IMR-90 (cell line): Measurements from ENCODE around the gene TUBA1A. TPM values are rescaled to one million over a fixed set of nuclear protein-coding genes. Genes with fewer than 3 reads are reported as not detected.
"Not testable (repeated sequence)": the region's sequence is repeated elsewhere in the genome, so short reads cannot be mapped to it uniquely, and the experiment has no call there.

Experiments
- ATAC-seq: fragments of 200-7000 bp; cut with Tn5 transposase; 2 replicates; pipeline ENCODE4 v1.9.1; 2020; ENCODE audit warnings: low read depth, mild to moderate bottlenecking, moderate library complexity
- BruUV-seq: library from RNA; stranded (reverse); fragments of 400-500 nt; replicated peaks from 2 replicates; lab custom pipeline; 2021; lab: Mats Ljungman, UMichigan
- CTCF ChIA-PET: fragments of 300-600 bp; formaldehyde crosslinking; extraction: SDS; loops from one replicate; lab custom pipeline; 2021; ENCODE audit warnings: antibody characterized with exemption; lab: Yijun Ruan, JAX
- POLR2A ChIA-PET: fragments of 300-600 bp; sonication (Branson Sonifier 250); formaldehyde crosslinking; loops from one replicate; lab custom pipeline; 2022; ENCODE audit warnings: antibody characterized with exemption; ENCODE audit not compliant: unreplicated experiment; lab: Charles Lee
- DNase-seq: peaks from one replicate; pipeline ENCODE4 v3.0.0; 2013
- H2AFZ ChIP-seq: replicated peaks from 2 replicates; pipeline ENCODE3; 2013; ENCODE audit warnings: low read length, mild to moderate bottlenecking; ENCODE audit not compliant: poor library complexity
- H2AK5ac ChIP-seq: 2 replicates; pipeline ENCODE4 v1.6.1; 2013; ENCODE audit warnings: low read depth, low read length, inconsistent platforms
- H2AK9ac ChIP-seq: replicated peaks from 2 replicates; pipeline ENCODE3; 2013; ENCODE audit warnings: mild to moderate bottlenecking, low read depth, low read length, moderate library complexity; ENCODE audit not compliant: poor library complexity
- H2BK120ac ChIP-seq: 2 replicates; pipeline ENCODE4 v1.6.1; 2013; ENCODE audit warnings: low read depth, low read length, inconsistent platforms
- H2BK15ac ChIP-seq: 3 replicates; pipeline ENCODE4 v1.6.1; 2013; ENCODE audit warnings: low read depth, low read length, inconsistent platforms
- H2BK20ac ChIP-seq: 2 replicates; pipeline ENCODE4 v1.6.1; 2013; ENCODE audit warnings: low read depth, mild to moderate bottlenecking, inconsistent platforms, low read length, moderate library complexity
- H2BK5ac ChIP-seq: 2 replicates; pipeline ENCODE4 v1.6.1; 2013; ENCODE audit warnings: mild to moderate bottlenecking, low read depth, low read length, inconsistent platforms; ENCODE audit not compliant: poor library complexity, severe bottlenecking
- H3K14ac ChIP-seq: replicated peaks from 2 replicates; pipeline ENCODE4 v1.6.1; 2013; ENCODE audit warnings: low read depth, low read length, inconsistent platforms
- H3K18ac ChIP-seq: 2 replicates; pipeline ENCODE4 v1.6.1; 2013; ENCODE audit warnings: low read depth, low read length, control low read depth
- H3K23ac ChIP-seq: 2 replicates; pipeline ENCODE4 v1.6.1; 2013; ENCODE audit warnings: low read depth, low read length, inconsistent platforms
- H3K27ac ChIP-seq: 2 replicates; pipeline ENCODE4 v1.5.1; 2013; ENCODE audit warnings: mild to moderate bottlenecking, control low read depth, low read length; ENCODE audit not compliant: insufficient read depth
- H3K27me3 ChIP-seq: 2 replicates; pipeline ENCODE4 v1.6.1; 2013; ENCODE audit warnings: low read length; ENCODE audit not compliant: control insufficient read depth, insufficient read depth
- H3K36me3 ChIP-seq: 2 replicates; pipeline ENCODE4 v1.6.1; 2013; ENCODE audit warnings: low read length, mixed read lengths; ENCODE audit not compliant: control insufficient read depth, insufficient read depth
- H3K4ac ChIP-seq: 2 replicates; pipeline ENCODE4 v1.6.1; 2013; ENCODE audit warnings: low read depth, low read length, inconsistent platforms
- H3K4me1 ChIP-seq: 2 replicates; pipeline ENCODE4 v1.6.1; 2013; ENCODE audit warnings: low read length, mixed read lengths; ENCODE audit not compliant: control insufficient read depth, insufficient read depth
- H3K4me2 ChIP-seq: 2 replicates; pipeline ENCODE4 v1.6.1; 2013; ENCODE audit warnings: low read depth, mild to moderate bottlenecking, control low read depth, low read length, moderate library complexity
- H3K4me3 ChIP-seq: 2 replicates; pipeline ENCODE4 v1.5.1; 2013; ENCODE audit warnings: low read depth, mild to moderate bottlenecking, control low read depth, low read length, moderate library complexity; ENCODE audit not compliant: insufficient read depth
- H3K56ac ChIP-seq: 2 replicates; pipeline ENCODE4 v1.6.1; 2013; ENCODE audit warnings: low read length, inconsistent platforms; ENCODE audit not compliant: insufficient read depth; ENCODE audit errors: extremely low read depth
- H3K79me1 ChIP-seq, 2 experiments: 2 replicates each; pipeline ENCODE4 v1.6.1; 2013; ENCODE audit warnings: low read length in 2 of 2, inconsistent platforms in 1 of 2, low read depth in 1 of 2
- H3K9ac ChIP-seq: 2 replicates; pipeline ENCODE4 v1.6.1; 2013; ENCODE audit warnings: low read depth, low read length, control low read depth
- H3K9me1 ChIP-seq: 2 replicates; pipeline ENCODE4 v1.6.1; 2013; ENCODE audit warnings: low read length, inconsistent platforms; ENCODE audit not compliant: insufficient read depth
- H3K9me3 ChIP-seq: 2 replicates; pipeline ENCODE4 v1.6.1; 2013; ENCODE audit warnings: low read length; ENCODE audit not compliant: control insufficient read depth, insufficient read depth
- H4K20me1 ChIP-seq: 2 replicates; pipeline ENCODE4 v1.6.1; 2013; ENCODE audit warnings: low read length, inconsistent platforms; ENCODE audit not compliant: insufficient read depth
- H4K5ac ChIP-seq: 2 replicates; pipeline ENCODE4 v1.6.1; 2013; ENCODE audit warnings: mild to moderate bottlenecking, low read depth, low read length, control low read depth
- H4K8ac ChIP-seq, 2 experiments: 2 replicates each; pipeline ENCODE4 v1.6.1; 2013; ENCODE audit warnings: low read depth in 2 of 2, low read length in 2 of 2, control low read depth in 1 of 2, inconsistent platforms in 1 of 2
- H4K91ac ChIP-seq: 2 replicates; pipeline ENCODE4 v1.6.1; 2013; ENCODE audit warnings: low read depth, low read length, inconsistent platforms; ENCODE audit not compliant: insufficient read depth
- WGBS, 2 experiments: methylation state at CpG; one replicate each; pipeline versions ENCODE4 v1.1.5 to v1.1.7; 2013; ENCODE audit warnings: missing lambda C conversion rate in 2 of 2; ENCODE audit not compliant: insufficient read length in 1 of 2; ENCODE audit errors: extremely low coverage in 2 of 2; 5-methylcytosine and 5-hydroxymethylcytosine counted together
- dilution Hi-C: fragments of 300-500 bp; cut with HindIII; formaldehyde crosslinking; loops from one replicate; pipeline ENCODE4 v1.14.3; 2018; ENCODE audit warnings: low sequenced_read_pairs; ENCODE audit not compliant: unreplicated experiment
- in situ Hi-C: fragments of 300-500 bp; cut with MboI; formaldehyde crosslinking; loops from 3 replicates; pipeline ENCODE4 v1.14.3; 2019; ENCODE audit warnings: low sequenced_read_pairs, inconsistent platforms, mixed read lengths
- intact Hi-C: fragments of 100-400 bp; cut with micrococcal nuclease; formaldehyde crosslinking; loops from 2 replicates; pipeline ENCODE4 v1.10.0; 2022
- polyA plus RNA-seq, 3 experiments: library from polyadenylated mRNA; depleted of rRNA; stranded (reverse); fragments of >200 nt; gene quantifications; 2 replicates each; pipeline ENCODE4 v1.2.3, GENCODE V29; 2012; ENCODE audit warnings: low replicate concordance in 1 of 3
- total RNA-seq: library from RNA; depleted of rRNA; stranded (reverse); fragments of >200 nt; gene quantifications from 2 replicates; pipeline ENCODE4 v1.2.3, GENCODE V29; 2012

The TUBA1A gene
- total and polyA plus RNA-seq, 2 of the 4 experiments (the other 2 are of a cell fraction) = 2,105 to 2,832 TPM

DNA sequence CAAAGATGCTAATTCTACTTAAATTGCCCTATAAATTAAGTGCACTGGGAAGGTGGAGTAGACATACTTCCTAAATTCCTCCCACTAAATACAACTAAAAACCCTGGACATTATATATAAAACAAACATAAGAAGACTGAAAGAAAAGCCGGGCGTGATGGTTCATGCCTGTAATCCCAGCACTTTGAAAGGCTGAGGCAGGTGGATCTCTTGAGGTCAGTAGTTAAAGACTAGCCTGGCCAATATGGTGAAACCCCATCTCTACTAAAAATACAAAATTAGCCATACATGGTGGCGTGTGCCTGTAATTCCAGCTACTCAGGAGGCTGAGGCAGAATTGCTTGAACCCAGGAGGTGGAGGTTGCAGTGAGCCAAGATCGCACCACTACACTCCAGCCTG lies 27.0 kb downstream of the TUBA1A start:
- H3K23ac ChIP-seq, H4K20me1 ChIP-seq, H3K9me1 ChIP-seq, intact Hi-C loops, dilution Hi-C loops, H3K79me1 ChIP-seq, H2AK5ac ChIP-seq, CTCF ChIA-PET, H3K18ac ChIP-seq, POLR2A ChIA-PET, H4K91ac ChIP-seq, H3K36me3 ChIP-seq, H3K27ac ChIP-seq, H2AFZ ChIP-seq, H4K8ac ChIP-seq, in situ Hi-C loops, H2BK15ac ChIP-seq, H3K56ac ChIP-seq, H3K4me2 ChIP-seq, H3K9me3 ChIP-seq, H3K4me1 ChIP-seq, H3K4ac ChIP-seq, DNase-seq, H3K14ac ChIP-seq, H2BK20ac ChIP-seq, H3K4me3 ChIP-seq, BruUV-seq, H3K27me3 ChIP-seq, H2BK120ac ChIP-seq, ATAC-seq, H2AK9ac ChIP-seq, H4K5ac ChIP-seq, H2BK5ac ChIP-seq, H3K9ac ChIP-seq: not testable (repeated sequence)
- no CpG with 5 or more reads among the region's 4 CpGs for WGBS, 2 experiments
